Endothelial cell (in vitro differentiated cells): Measurements from ENCODE around the gene CTSE. TPM values are rescaled to one million over a fixed set of nuclear protein-coding genes. Genes with fewer than 3 reads are reported as not detected.

ENCODE experiments used
- DNase-seq: peaks from one replicate; pipeline ENCODE4 v3.0.0; 2021; ENCODE audit warnings: low spot score
- H3K27ac Mint-ChIP-seq: one replicate; pipeline ENCODE4 v1.8.0; 2021; ENCODE audit warnings: mixed read lengths, inconsistent platforms; ENCODE audit not compliant: unreplicated experiment
- H3K27me3 Mint-ChIP-seq: one replicate; pipeline ENCODE4 v1.8.0; 2021; ENCODE audit warnings: mild to moderate bottlenecking, moderate library complexity, mixed read lengths, inconsistent platforms; ENCODE audit not compliant: unreplicated experiment
- H3K36me3 Mint-ChIP-seq: one replicate; pipeline ENCODE4 v1.8.0; 2021; ENCODE audit warnings: mild to moderate bottlenecking, low read depth, mixed read lengths, inconsistent platforms; ENCODE audit not compliant: unreplicated experiment
- H3K4me1 Mint-ChIP-seq: one replicate; pipeline ENCODE4 v1.8.0; 2021; ENCODE audit warnings: mild to moderate bottlenecking, mixed read lengths, inconsistent platforms; ENCODE audit not compliant: unreplicated experiment
- H3K4me3 Mint-ChIP-seq: one replicate; pipeline ENCODE4 v1.8.0; 2021; ENCODE audit warnings: mild to moderate bottlenecking, mixed read lengths, inconsistent platforms; ENCODE audit not compliant: unreplicated experiment
- H3K9me3 Mint-ChIP-seq: one replicate; pipeline ENCODE4 v1.8.0; 2021; ENCODE audit warnings: mixed read lengths, inconsistent platforms; ENCODE audit not compliant: unreplicated experiment
- CTCF ChIP-seq: fragments of 200-600 bp; sonication (generic); IDR thresholded peaks from one replicate; pipeline ENCODE4 v1.5.0; 2021; ENCODE audit warnings: antibody characterized with exemption; ENCODE audit not compliant: unreplicated experiment
- total RNA-seq: library from RNA; stranded (reverse); fragmentation: NEBNext Ultra II Directional; extraction: Animal tissue kit (Norgen Biotek cat#: 25700); gene quantifications from one replicate; pipeline ENCODE4 v1.2.1, GENCODE V29; 2021; ENCODE audit not compliant: unreplicated experiment

CTSE gene
- total RNA-seq, 1 donor from 2014 or later, result not detected

GRCh38 chr1:206021008-206021625 lies 2.6 kb downstream of the CTSE start:
- DNase-seq, result no peak
- H3K36me3 Mint-ChIP-seq, result no peaks in the 10 kb centered on the region
- no peak for TF ChIP-seq CTCF
- no peak overlapping the region for H3K27ac Mint-ChIP-seq
- H3K4me1 Mint-ChIP-seq, result no peaks in the 10 kb centered on the region
- H3K27me3 Mint-ChIP-seq, result peaks cover 3% of the 10 kb centered on the region
- H3K9me3 Mint-ChIP-seq, result no peaks in the 10 kb centered on the region
- no peak overlapping the region for H3K4me3 Mint-ChIP-seq

- Mint-ChIP-seq H3K27me3 (peaks cover 3% of the 10 kb centered on the region), H3K36me3 (no peaks in the 10 kb centered on the region), H3K27ac (no peak overlapping the region), H3K4me3 (no peak overlapping the region), H3K4me1 (no peaks in the 10 kb centered on the region), H3K9me3 (no peaks in the 10 kb centered on the region)
- TF ChIP-seq CTCF, result no peak
- no peak for DNase-seq
Measured at GRCh38 chr1:206020393-206021007, 3.2 kb downstream of the CTSE start.

GRCh38 chr1:206015071-206015470 lies 8.6 kb downstream of the CTSE start:
- Mint-ChIP-seq H3K4me3 (no peak overlapping the region), H3K9me3 (no peaks in the 10 kb centered on the region), H3K27me3 (peaks cover 2% of the 10 kb centered on the region), H3K27ac (no peak overlapping the region), H3K36me3 (no peaks in the 10 kb centered on the region), H3K4me1 (peaks cover 2% of the 10 kb centered on the region)
- no peak for TF ChIP-seq CTCF
- no peak for DNase-seq

GRCh38 chr1:206014601-206015000 lies 9.1 kb downstream of the CTSE start:
- Mint-ChIP-seq H3K27me3 (peaks cover 2% of the 10 kb centered on the region), H3K4me3 (no peak overlapping the region), H3K4me1 (peaks cover 2% of the 10 kb centered on the region), H3K36me3 (no peaks in the 10 kb centered on the region), H3K27ac (no peak overlapping the region), H3K9me3 (no peaks in the 10 kb centered on the region)
- TF ChIP-seq CTCF, result no peak
- DNase-seq, result no peak

GRCh38 chr1:206013026-206013795 lies 10.5 kb downstream of the CTSE start:
- Mint-ChIP-seq H3K9me3 (no peaks in the 10 kb centered on the region), H3K27ac (no peak overlapping the region)

More at GRCh38 chr1:206013026-206013795, 10.5 kb downstream of the CTSE start:
- Mint-ChIP-seq H3K4me1 (peaks cover 2% of the 10 kb centered on the region), H3K4me3 (no peak overlapping the region), H3K36me3 (no peaks in the 10 kb centered on the region), H3K27me3 (peaks cover 2% of the 10 kb centered on the region)
- no peak for TF ChIP-seq CTCF
- DNase-seq, result no peak
